HG03439 (cell line): Measurements from ENCODE around the gene DOP1B.

Experiments
- ATAC-seq: cut with Tn5 transposase; IDR thresholded peaks from one replicate; pipeline ENCODE4 v1.9.1; 2021; ENCODE audit warnings: mild to moderate bottlenecking, moderate library complexity; ENCODE audit not compliant: unreplicated experiment

DOP1B gene

GRCh38 chr21:36169470-36170128 lies 13.0 kb downstream of the DOP1B start:
- ATAC-seq = no peak

GRCh38 chr21:36170823-36171222 lies 14.2 kb downstream of the DOP1B start:
- ATAC-seq = no peak

GRCh38 chr21:36171336-36171735 lies 14.7 kb downstream of the DOP1B start:
- no peak for ATAC-seq

- no peak for ATAC-seq
Measured at GRCh38 chr21:36171741-36172331, 15.2 kb downstream of the DOP1B start.

- ATAC-seq = no peak
Measured at GRCh38 chr21:36174780-36175179, 18.2 kb downstream of the DOP1B start.

- no peak for ATAC-seq
Measured at GRCh38 chr21:36175771-36176565, 19.3 kb downstream of the DOP1B start.

- no peak for ATAC-seq
Measured at GRCh38 chr21:36178349-36178748, 21.7 kb downstream of the DOP1B start.

- no peak for ATAC-seq
Measured at GRCh38 chr21:36179145-36179544, 22.5 kb downstream of the DOP1B start.

GRCh38 chr21:36180963-36181362 lies 24.3 kb downstream of the DOP1B start:
- ATAC-seq = no peak

GRCh38 chr21:36183144-36183795 lies 26.6 kb downstream of the DOP1B start:
- no peak for ATAC-seq

GRCh38 chr21:36184545-36184944 lies 27.9 kb downstream of the DOP1B start:
- ATAC-seq = no peak

- ATAC-seq = no peak
Measured at GRCh38 chr21:36185523-36185922, 28.9 kb downstream of the DOP1B start.

- ATAC-seq = no peak
Measured at GRCh38 chr21:36186081-36186480, 29.5 kb downstream of the DOP1B start.

GRCh38 chr21:36186506-36187399 lies 30.1 kb downstream of the DOP1B start:
- no peak for ATAC-seq

GRCh38 chr21:36188081-36188681 lies 31.6 kb downstream of the DOP1B start:
- ATAC-seq = no peak

GRCh38 chr21:36188937-36189336 lies 32.3 kb downstream of the DOP1B start:
- no peak for ATAC-seq

- ATAC-seq = no peak
Measured at GRCh38 chr21:36190736-36191135, 34.1 kb downstream of the DOP1B start.

- ATAC-seq = no peak
Measured at GRCh38 chr21:36193200-36193599, 36.6 kb downstream of the DOP1B start.

GRCh38 chr21:36194024-36194423 lies 37.4 kb downstream of the DOP1B start:
- no peak for ATAC-seq

GRCh38 chr21:36195613-36196012 lies 39.0 kb downstream of the DOP1B start:
- ATAC-seq = no peak
